Measurements from ENCODE around the gene IRF2.

The IRF2 gene

GRCh38 chr4:184474263-184475095 lies at the start of gene IRF2:
TSS of gene IRF2 (minus strand) at chr4:184474550. CDS start at chr4:184429064, 45,486 bp downstream.
- DNase-seq (ENCODE audit: low read depth in 1 of 2, low spot score in 1 of 2) = peak; percentile 89 to 92

GRCh38 chr4:184515606-184516005 lies 41.3 kb upstream of the IRF2 start:
- DNase-seq (ENCODE audit: low read depth in 1 of 2, low spot score in 1 of 2) = no peak

DNA sequence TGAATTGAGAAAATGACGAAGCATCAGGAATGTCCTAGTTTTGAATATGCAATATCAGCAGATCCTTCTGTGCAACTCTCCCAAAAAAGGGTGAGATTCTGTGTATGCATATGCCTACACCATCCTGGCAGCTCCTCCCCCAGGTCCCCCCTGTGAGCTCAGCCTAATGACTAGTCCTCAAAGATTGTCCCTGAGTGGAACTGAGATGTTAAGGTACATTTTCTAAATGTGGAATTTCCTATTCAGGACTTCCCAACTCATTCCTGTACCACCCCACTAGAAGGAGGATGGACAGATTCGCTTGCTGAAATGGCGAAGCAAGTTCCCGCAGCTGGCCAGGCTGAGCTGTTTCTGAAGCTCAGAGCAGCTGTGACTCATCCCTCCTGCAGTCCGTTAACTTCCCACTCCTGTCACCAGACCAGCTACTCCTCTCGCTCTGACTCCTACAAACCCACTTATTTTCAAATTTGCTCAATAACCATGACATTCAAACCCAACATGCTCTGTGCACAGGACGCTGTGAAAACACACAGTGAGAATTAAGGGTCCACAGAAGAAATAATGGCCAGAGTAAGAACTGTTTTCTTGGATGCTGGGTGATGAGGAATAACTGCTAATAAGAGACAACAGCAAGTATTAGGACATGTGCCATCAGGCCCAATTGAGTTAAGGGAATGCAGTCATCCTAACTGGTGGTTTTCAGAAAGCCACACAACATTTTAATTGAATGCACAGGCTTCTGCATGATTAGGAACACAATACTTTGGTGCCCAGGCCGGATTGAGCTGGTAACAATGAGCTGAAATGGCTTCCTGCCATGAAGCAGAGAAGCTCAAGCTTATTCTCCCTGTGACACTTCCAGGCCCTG lies 40.0 kb upstream of the IRF2 start:
- DNase-seq (ENCODE audit: low read depth in 1 of 2, low spot score in 1 of 2) = peak in 1 of 2 donors; percentile 27

DNA sequence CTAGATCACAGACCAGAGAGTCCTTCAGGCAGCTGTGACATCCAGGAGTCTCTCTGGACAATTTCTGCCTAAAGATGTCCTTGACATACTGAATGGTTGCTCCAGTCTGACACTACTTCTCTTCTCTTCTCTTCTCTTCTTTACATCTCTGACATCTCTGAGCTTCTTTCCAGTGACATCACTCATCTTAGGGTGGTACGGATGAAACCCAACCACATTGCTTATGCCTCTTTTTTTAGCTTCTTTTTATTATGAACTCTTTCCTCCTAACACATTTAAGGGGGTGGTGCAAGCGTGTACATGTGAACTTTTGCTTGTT lies 39.4 kb upstream of the IRF2 start:
- no peak for DNase-seq (ENCODE audit: low read depth in 1 of 2, low spot score in 1 of 2)

DNA sequence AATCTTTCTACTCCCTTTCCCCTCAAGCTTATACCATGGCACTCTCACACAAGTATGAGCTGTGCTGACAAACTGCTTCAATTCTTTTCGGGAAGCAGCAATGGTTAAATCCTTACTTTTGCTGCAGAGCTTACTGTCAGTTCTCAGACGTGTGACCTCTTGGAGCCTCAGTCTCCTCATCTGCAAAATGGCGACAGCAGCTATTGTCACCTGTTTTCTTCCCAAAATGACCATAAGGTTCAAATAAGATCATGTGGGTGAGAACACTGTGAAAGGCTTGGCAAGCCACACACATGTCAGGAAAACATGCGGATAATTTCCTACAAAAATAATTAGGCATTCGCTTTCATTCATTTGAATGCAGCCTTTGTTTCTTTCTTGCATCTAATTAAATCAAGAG lies 36.8 kb upstream of the IRF2 start:
- no peak for DNase-seq (ENCODE audit: low read depth in 1 of 2, low spot score in 1 of 2)

- DNase-seq (ENCODE audit: low read depth in 1 of 2, low spot score in 1 of 2) = no peak
These were observed 36.1 kb upstream of the IRF2 start for GRCh38 chr4:184510401-184510800.

DNA sequence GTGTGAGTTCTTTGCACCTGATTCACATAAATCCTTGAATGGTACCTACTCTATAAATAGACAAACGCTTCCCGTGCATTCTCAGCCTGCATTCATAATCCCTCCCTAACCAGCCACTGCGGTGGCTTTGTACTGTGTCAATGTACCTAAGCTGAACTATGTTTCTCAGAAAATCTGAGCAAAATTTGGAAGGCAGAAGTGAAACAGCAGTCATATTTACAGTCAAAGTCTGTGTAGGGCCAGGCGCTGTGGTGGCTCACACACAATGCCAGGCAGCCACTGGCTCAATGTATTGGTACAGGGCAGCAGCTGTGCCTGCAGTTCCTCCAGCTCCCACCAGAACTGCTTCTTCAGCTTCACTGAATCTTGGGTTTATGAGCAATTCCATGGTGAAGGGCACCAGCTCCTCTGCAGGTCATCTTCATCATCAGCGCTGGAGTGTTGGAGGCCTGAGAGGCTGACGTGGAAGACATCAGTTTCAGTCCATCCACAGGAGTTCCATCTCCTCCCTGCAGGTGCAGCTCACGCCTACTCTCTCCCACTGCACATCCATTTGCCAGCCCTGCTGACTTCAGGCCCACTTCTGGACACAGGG lies 32.3 kb upstream of the IRF2 start:
- no peak for DNase-seq (ENCODE audit: low read depth in 1 of 2, low spot score in 1 of 2)

DNA sequence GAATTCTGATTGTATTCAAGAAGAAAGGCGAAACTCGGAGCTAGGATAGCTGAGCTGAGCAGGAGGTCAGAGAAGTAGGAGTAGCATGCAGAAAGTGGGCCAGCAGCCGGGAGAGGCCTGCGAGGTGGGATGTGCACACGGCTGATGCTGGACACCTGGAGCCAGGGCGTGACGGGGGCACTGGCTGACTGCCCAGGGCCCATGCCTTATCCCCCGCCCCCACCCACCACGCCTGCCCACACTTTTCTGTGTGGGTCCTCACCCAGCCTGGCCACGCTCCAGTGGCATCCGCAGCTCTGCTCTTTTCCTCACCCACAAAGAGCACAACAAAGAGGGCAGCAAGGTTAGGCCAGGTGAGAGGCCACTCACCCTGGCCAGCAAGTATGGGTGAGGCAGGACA lies 30.0 kb upstream of the IRF2 start:
- DNase-seq (ENCODE audit: low read depth in 1 of 2, low spot score in 1 of 2) = no peak

GRCh38 chr4:184503869-184504300 lies 29.5 kb upstream of the IRF2 start:
- DNase-seq (ENCODE audit: low read depth in 1 of 2, low spot score in 1 of 2) = no peak

- DNase-seq (ENCODE audit: low read depth in 1 of 2, low spot score in 1 of 2) = no peak
These were observed 26.6 kb upstream of the IRF2 start for GRCh38 chr4:184500748-184501589.

GRCh38 chr4:184499996-184500395 lies 25.6 kb upstream of the IRF2 start:
- no peak for DNase-seq (ENCODE audit: low read depth in 1 of 2, low spot score in 1 of 2)

GRCh38 chr4:184498598-184498997 lies 24.2 kb upstream of the IRF2 start:
- DNase-seq (ENCODE audit: low read depth in 1 of 2, low spot score in 1 of 2) = no peak

GRCh38 chr4:184489771-184490170 lies 15.4 kb upstream of the IRF2 start:
- DNase-seq (ENCODE audit: low read depth in 1 of 2, low spot score in 1 of 2) = no peak

DNA sequence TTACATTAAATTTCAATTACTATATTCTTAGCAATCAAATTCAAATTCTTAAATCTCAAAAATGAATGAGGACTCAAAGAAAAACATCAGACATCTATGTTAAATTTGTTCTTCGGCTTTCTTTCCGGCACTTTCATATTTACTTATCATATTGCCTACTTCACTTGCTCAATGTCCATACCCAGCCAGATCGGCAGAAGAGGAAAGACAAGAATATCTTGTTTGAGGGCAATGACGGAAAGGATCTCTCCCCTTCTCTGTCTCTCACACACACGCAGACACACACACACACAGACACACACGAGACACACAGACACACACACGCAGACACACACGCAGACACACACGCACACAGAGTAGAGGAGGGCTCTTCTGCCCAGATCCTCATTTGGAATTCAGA lies 13.2 kb upstream of the IRF2 start:
- no peak for DNase-seq (ENCODE audit: low read depth in 1 of 2, low spot score in 1 of 2)

- DNase-seq (ENCODE audit: low read depth in 1 of 2, low spot score in 1 of 2) = no peak
These were observed 10.9 kb upstream of the IRF2 start for GRCh38 chr4:184485279-184485678.

DNA sequence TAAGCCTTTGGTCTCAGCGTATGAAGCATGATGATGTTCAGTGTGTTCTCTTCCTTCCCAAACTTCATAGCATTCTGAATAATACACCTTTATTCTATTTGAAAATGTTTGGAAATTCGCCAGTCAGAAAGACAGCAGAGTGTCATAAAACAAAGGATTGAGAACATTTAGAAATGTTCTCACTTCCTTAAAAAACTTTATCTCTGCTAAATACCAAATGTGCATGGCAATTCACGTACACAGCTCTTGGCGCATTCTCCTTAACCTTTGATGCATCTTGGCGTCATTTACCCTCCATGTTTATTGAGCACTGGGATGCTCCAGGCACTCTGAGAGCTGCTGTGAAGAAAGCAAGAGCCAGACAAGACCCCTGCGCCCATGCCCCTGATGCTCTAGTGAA lies 7.2 kb upstream of the IRF2 start:
- no peak for DNase-seq (ENCODE audit: low read depth in 1 of 2, low spot score in 1 of 2)

DNA sequence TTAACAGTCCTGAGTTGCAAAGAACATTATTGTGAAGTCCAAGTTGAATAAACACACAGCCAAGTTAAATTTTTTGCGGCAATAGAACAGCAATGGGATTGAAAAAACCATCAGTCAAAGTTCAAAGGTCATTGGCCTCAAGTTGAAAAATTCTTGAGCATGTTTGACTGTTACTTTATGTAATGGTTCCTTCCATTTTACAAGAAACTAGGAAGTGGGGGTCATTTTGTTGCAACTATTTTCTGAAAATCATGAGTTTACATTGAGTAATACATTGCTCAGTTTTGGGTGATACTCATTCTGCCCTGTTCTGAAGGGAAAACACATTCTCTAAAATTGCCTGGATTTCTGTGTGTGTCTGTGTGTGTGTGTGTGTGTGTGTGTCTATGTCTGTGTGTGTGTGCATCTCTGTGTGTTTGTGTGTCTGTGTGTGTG lies 5.2 kb upstream of the IRF2 start:
- no peak for DNase-seq (ENCODE audit: low read depth in 1 of 2, low spot score in 1 of 2)

DNA sequence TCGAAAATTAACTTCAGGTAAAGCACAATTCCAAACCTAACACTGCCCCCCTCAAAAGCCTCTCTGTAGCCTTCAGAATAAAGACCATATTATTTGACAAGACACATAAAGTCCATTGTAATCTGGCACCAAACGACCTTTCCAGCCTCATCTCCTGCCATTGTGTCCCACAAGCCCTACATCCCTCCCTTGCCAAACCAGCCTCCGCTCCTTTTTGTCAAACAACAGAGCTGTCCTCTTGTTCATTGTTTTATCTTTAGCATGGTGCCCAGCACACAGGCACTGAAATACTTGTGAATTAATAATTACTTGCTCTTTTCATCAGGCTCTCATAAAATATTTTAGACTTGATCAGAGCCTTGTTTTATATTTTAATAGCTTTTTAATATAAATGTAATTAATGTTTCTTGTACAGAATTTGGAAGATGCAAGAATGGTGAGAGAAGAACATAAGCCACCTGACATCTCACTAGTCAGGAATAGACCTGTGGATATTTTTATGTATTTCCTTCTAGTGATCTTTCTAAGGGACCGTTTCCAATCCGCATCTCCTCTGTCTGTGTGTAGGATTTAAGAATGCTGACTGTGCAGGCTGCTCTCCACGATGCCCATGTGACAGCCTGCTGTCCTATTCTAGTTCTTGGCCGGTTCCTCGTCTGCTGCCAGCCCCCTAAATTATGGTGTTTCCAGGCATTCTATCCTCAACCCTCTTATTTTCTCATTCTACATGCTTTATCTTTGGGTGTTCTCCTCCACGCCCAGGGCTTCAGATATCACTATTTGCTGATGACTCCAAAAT lies 3.0 kb upstream of the IRF2 start:
- no peak for DNase-seq (ENCODE audit: low read depth in 1 of 2, low spot score in 1 of 2)

DNA sequence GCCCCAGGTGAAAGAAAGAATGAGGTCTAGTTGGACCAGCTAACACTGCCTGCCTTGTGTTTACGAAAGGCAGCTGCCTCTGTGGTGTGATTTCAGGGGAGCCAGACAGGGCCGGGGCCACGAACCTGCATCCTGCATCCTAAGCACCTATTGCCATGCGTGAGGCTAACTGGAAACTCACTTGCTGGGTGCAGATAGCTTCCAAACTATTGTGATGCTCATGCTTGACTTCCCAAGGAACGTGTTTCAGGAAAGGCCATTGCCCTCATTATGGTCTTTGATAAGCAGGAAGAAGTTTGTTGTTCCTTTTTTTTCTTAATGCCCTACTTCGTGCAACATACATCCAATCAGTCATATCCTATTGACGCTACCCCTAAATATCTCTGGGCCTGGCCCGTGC lies 2.3 kb upstream of the IRF2 start:
- DNase-seq (ENCODE audit: low read depth in 1 of 2, low spot score in 1 of 2) = no peak

GRCh38 chr4:184475498-184475897 lies 1.1 kb upstream of the IRF2 start:
- DNase-seq (ENCODE audit: low read depth in 1 of 2, low spot score in 1 of 2) = no peak

All from stimulated activated CD4-positive, alpha-beta T cell treated with anti-CD3 and anti-CD28 coated beads, Interleukin-15, amount 100 ng/mL, for 1 hour (primary cell).